ENCODE results near the gene CD3E.

The CD3E gene

GRCh38 chr11:118304568-118305248 lies at the start of gene CD3E:
Gene CD3E (plus strand): TSS chr11:118304730. CDS start chr11:118304953, 223 bp downstream.
- no peak for DNase-seq (ENCODE audit: low spot score)

GRCh38 chr11:118258410-118258809 lies 46.1 kb upstream of the CD3E start:
- DNase-seq (ENCODE audit: low spot score): no peak

DNA sequence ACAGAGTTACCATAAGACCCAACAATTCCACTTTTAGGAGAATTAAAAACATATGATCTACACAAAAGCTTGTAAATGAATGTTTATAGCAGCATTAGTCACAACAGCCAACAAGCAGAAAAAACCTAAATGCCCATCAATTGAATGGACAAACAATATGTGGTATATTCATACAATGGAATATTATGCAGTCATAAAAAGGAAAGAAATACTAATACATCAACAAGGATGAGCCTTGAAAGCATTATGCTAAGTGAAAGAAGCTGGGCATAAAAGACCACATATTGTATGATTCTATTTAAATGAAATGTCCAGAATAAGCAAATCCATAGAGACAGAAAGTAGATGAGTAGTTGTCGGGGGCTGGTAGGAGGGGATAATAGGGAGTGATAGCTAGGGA lies 45.4 kb upstream of the CD3E start:
- DNase-seq (ENCODE audit: low spot score): no peak

DNA sequence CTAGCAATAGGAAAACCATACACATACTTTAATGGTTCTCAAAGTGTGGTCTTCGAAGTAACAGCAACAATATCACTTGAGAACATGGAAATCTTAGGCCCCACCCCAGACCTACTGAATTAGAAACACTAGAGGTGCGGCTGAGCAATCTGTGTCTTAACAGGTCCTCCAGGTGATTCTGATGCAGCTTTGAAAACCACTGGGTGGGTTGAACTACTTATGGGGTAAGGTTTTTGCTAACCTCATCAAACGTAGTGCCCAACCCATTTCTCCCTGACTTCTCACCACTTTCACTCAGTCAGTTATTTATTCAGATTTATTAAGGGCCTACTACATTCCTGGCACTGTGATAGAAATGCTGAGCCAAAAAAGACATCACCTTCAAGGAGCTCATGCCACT lies 44.2 kb upstream of the CD3E start:
- no peak for DNase-seq (ENCODE audit: low spot score)

DNA sequence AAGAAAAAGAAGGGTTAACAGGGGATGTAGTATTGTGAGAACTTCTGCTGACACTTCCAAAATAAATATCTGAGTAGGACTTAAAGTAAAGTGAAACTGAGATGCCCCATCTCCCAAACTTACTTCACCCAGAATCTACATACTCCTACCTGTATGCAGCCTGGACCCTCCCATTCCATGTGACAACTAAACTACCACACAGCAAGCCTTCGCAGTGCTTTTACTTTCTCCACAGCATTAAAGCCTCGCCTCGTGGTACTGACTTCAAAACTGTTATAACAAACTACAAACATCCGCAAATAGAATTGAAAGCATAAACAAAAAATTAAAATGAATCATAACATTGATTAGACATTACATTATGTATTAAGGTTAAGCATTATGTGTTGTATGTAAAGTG lies 41.4 kb upstream of the CD3E start:
- no peak for DNase-seq (ENCODE audit: low spot score)

DNA sequence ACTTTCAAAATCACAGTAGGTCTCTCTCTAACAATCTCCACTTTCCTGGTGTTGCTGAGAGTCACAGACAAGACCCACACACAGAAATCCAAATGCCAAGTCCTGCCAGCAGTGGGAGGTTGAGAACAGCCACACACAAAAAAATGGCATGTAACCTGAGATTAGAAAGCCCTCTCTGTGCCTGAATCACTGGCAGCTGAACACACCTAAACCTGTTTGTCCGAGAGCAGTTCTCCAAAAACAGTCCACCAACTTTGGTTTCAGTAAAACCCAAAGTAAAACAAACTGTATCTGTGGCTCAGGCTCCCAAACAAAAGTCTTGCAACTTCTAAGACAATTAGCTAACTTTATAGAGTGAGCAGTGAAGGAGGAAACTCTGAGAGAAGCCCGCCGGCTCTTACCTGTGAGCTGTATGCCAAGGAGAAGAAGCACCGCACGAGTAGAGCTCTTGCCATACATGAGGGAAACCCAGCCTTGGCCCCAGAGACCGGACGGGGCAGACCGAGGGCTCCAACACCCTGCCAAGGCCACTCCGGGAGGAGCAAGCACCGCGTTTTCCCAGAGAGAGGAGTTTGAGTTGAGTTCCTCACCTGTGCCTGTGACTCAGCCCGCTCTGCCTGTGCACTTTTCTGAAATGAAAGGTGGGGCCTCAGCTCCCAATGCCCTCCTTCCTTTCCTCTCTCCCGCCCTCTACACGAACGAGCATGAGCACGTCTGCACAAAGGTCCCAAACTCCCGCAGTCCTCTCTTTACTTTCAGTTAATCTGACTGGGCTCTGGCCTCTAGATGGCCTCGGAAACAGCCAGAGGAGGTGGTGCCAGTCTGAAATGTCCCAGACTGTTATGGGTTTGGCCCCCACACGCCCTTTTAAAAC lies 40.6 kb upstream of the CD3E start, which contains the start of gene MPZL2:
Gene MPZL2 (minus strand): TSS at position 603 of the 874 bp plus-strand sequence. CDS start 144 bp downstream, at position 459.
- no peak for DNase-seq (ENCODE audit: low spot score)

- no peak for DNase-seq (ENCODE audit: low spot score)
Measured at GRCh38 chr11:118264569-118265465, 39.7 kb upstream of the CD3E start.

DNA sequence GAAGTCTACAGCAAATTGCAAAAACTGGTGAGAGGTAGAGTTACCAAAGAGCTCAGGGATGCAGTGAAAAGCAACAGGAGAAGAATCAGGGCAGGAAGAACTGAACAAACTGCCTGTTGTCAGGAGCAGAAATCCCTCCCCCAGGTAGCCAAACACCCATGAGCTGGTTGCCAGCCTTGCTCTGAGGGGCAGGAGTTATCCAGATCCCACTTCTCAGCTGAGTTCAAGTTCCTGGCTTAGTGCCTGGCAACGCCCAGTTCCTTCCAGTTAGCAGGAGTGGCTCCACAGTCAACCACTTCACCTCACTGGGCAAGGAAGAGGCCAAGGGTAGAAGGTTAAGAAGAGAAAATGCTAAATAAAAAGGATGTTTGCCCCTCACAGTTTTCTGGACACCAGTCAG lies 38.6 kb upstream of the CD3E start:
- no peak for DNase-seq (ENCODE audit: low spot score)

DNA sequence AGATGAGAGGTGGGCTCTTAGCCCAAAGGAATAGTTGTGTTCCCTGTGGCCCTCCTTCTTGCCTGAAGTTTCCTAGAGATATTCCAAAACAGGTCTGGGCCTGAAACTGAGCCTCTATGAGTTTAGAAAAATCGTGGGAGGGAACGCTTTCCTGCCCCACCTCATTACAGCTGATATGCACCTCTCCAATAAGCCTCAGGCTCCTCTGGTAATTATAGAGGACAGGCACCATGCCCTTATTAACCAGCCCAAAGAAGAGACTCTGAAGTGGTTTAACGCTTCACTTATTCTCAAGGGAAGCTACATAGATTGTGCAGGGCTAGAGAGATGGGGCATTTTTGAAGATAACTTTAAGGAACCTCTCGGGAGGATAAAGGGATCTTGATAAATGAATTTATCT lies 37.0 kb upstream of the CD3E start:
- no peak for DNase-seq (ENCODE audit: low spot score)

DNA sequence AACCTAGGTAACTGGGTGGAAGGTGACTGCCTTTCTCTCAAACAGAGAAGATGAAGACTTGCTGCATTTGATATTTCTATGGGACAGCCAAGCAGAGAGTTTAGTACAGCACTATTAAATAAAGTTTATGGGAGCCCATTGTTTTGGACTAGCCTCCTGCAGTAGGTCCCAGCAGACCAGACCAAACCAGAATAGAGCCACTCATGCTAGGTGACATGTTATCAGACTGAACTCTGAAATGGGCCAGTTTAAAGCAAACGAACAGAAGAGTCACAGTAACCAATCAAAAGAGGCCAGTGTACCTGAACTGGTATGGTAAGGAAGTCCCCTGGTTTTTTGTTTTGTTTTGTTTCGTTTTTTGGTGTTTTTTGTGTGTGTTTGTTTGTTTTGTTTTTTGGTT lies 32.5 kb upstream of the CD3E start:
- no peak for DNase-seq (ENCODE audit: low spot score)

- no peak for DNase-seq (ENCODE audit: low spot score)
Measured at GRCh38 chr11:118274186-118274585, 30.3 kb upstream of the CD3E start.

GRCh38 chr11:118275176-118275575 lies 29.4 kb upstream of the CD3E start:
- no peak for DNase-seq (ENCODE audit: low spot score)

DNA sequence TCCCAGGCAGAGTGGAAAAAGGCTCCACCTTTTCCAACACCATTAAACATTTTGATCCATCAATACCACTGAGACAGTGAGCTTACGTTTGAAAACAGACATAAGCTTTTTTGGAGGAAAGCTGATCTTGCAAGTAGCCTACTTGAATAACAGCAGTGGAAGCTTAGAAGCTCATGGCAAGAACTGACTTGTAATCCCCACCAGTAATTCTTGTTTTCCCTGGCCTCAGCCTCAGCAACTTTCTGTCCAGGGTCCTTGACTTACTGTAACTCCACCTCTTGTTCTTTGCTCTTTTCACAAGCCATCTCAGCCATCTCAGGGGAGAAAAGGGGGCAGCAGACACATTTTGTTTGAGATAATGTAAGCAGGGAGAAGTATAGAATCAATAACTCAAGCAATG lies 28.1 kb upstream of the CD3E start:
- DNase-seq (ENCODE audit: low spot score): no peak

DNA sequence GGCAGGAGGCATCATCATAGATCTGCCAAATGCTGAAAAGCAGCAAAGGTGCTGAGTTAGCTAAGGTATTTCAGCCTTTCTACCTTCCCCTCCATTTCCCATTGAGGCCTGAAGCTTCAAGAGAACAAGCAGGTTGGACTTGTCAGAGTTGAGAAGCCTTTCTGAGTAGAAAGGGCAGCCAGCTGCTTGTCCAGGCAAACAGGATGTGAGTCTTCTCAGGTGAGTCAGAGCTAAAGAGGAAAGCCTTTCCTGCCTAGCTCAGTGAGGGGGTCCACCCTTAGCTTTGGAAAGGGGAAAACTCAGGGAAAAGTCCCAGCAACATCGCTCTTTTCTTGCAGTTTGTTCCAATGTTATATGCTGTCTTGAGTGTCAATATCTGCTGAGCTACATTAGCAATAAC lies 27.2 kb upstream of the CD3E start:
- no peak for DNase-seq (ENCODE audit: low spot score)

DNA sequence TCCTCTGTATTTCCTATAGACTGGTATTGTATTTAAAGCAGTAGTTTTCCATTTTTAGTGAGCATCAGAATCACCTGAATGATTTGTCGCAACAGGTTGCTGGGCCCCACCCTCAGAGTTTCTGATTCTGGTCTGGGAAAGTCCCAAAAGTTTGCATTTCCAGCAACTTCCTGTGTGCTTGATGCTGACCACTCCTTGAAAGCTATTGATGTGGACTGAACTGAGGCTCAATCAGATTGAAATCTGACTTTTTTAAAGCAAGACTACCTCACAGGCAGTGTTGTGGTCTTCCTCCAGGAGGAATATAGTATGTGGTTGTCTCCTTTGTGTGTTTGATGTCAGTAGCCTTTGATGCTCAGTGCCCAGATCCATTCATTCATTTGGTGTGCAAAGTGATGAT lies 23.2 kb upstream of the CD3E start:
- no peak for DNase-seq (ENCODE audit: low spot score)

DNA sequence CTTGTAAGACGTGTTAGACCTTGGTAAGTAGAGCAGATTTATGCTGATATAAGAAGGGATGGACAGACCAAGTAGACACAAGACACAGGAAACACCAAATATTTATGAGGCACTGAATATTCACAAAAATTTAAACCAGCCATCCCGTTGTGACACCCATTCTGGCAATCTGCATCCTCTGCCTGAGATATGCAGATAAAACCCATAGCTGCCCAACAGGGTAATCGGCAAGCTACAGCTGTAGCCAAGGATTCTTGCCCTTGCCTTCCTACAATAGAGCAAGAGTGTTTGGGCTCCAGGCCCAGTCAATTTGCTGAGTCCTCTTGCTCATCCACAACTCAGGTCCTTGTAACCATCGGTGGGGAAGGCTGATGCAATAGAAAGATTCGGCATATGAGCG lies 21.9 kb upstream of the CD3E start:
- DNase-seq (ENCODE audit: low spot score): no peak

DNA sequence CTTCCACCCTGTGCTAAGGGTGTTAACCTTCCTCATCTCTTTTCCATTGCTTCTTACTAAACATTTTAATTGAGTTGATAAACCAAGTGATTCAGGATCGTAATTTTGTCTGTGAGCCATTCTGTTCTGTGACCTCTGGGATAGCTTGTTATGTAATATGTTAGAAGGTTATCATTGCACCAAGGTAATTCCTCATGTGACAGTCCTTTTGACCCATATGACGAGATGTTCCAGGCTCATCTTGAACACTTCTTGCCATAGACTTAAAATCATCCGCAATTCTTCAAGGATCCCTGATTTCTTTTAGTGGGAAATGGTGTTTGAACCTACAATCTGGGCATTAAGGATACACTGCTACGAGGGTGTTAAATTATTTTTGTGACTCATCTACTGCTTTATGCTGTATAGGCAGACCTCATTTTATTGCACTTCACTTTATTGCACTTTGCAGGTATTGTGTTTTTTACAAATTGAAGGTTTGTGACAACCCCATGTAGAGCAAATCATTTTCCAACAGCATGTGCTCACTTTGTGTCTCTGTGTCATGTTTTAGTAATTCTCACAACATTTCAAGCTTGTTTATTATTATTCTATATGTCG lies 21.4 kb upstream of the CD3E start:
- no peak for DNase-seq (ENCODE audit: low spot score)

GRCh38 chr11:118283756-118284350 lies 20.7 kb upstream of the CD3E start:
- no peak for DNase-seq (ENCODE audit: low spot score)

GRCh38 chr11:118286545-118286944 lies 18.0 kb upstream of the CD3E start:
- no peak for DNase-seq (ENCODE audit: low spot score)

DNA sequence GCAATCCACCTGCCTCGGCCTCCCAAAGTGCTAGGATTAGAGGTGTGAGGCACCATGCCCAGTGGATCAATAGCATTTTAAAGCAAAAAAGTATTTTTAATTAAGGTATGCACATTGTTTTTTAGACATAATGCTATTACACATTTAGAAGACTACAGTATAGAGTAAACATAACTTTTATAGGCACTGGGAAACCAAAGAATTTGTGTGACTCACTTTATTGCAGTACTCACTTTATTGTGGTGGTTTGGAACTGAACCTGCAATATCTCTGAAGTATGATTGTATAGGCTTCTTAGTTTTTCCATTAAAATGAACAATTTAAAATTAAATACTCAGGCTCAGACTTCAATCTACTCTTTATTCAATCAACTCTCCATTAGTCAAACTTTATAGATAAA lies 17.5 kb upstream of the CD3E start:
- DNase-seq (ENCODE audit: low spot score): no peak

DNA sequence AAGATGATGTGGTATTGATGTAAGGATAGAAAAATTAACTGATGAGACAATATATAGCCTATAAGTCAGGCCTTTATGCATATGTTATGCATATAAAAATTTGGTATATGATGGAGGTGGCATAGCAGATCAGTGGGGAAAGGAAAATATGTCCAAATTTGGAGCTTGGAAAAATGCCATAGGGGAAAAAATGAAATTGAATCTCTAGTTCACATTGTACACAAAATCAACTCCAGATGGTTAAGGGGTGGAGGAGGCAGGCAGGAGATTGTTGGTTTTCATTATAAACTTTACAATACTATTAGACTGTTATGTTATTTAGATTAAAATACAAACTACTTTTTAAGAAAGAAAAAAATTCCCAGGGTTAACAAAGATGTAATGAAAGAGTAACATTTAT lies 15.1 kb upstream of the CD3E start:
- DNase-seq (ENCODE audit: low spot score): no peak

DNA sequence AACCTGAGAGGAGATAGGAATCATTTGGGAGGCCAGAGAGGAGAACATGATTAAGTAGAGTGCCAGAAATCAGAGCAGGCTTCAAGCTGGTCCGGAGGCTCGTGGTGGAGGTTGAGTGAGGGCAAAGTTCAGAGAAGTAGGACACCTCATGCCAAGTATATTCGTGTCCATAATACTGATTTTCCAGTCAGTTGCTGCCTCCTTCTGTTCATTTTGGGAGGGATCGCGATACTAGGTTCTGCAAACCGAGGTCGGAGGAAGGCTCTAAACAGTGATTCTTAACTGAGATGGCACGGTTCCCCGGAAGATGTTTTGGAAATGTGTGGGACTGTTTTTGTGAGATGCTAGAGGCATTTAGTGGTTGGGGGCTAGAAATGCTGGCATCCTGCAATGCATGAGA lies 13.6 kb upstream of the CD3E start:
- peak; percentile 50 for DNase-seq (ENCODE audit: low spot score)

Data from pons (tissue), 1 donor.